Measurements from ENCODE around the gene GLDC.

The GLDC gene

DNA sequence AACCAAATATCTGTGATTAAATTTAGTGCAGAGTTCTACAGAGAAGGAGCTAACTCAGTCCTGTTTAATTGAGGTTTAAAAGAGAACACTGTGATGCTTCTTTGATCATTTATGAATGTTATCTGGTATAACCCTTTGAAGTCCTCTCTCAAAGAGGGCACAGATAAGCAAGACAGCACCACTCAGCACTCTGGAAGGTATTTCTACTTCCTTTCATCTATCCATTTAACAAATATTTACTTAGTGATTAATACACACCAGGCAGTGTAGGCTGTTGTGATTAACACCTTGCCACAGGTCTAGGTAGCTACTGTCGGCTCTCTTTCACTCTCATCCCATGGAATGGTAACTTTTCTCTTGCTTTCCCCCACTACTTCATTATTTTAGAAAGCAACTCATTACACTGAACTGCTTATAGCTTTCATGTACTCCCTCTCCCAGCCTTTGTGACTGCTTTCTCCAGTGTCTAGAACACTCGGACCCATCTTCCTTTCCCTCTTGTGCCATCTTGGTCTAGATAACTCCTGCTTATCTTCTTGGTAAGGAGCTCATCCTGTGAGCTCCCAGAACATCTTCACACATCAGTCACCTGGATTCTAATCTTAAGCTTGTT lies 54.7 kb downstream of the GLDC start:
- DNase-seq (ENCODE audit: low read depth), result no peak
- TF ChIP-seq POLR2A (IDR thresholded peaks at IDR 0.05; ENCODE audit: extremely low read depth, insufficient read length), result no peak
- TF ChIP-seq, protein P1, sequence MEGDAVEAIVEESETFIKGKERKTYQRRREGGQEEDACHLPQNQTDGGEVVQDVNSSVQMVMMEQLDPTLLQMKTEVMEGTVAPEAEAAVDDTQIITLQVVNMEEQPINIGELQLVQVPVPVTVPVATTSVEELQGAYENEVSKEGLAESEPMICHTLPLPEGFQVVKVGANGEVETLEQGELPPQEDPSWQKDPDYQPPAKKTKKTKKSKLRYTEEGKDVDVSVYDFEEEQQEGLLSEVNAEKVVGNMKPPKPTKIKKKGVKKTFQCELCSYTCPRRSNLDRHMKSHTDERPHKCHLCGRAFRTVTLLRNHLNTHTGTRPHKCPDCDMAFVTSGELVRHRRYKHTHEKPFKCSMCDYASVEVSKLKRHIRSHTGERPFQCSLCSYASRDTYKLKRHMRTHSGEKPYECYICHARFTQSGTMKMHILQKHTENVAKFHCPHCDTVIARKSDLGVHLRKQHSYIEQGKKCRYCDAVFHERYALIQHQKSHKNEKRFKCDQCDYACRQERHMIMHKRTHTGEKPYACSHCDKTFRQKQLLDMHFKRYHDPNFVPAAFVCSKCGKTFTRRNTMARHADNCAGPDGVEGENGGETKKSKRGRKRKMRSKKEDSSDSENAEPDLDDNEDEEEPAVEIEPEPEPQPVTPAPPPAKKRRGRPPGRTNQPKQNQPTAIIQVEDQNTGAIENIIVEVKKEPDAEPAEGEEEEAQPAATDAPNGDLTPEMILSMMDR (IDR thresholded peaks at IDR 0.05; ENCODE audit: low read depth, low read length), result no peak
- TF ChIP-seq, protein P2, sequence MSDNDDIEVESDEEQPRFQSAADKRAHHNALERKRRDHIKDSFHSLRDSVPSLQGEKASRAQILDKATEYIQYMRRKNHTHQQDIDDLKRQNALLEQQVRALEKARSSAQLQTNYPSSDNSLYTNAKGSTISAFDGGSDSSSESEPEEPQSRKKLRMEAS (IDR thresholded peaks at IDR 0.05; ENCODE audit: low read depth, low read length), result no peak
- no peak for TF ChIP-seq MYC (IDR thresholded peaks at IDR 0.05; ENCODE audit: low read depth, low read length)
- no peak overlapping the region for H3K4me3 ChIP-seq (ENCODE audit: low read depth, low read length)

DNA sequence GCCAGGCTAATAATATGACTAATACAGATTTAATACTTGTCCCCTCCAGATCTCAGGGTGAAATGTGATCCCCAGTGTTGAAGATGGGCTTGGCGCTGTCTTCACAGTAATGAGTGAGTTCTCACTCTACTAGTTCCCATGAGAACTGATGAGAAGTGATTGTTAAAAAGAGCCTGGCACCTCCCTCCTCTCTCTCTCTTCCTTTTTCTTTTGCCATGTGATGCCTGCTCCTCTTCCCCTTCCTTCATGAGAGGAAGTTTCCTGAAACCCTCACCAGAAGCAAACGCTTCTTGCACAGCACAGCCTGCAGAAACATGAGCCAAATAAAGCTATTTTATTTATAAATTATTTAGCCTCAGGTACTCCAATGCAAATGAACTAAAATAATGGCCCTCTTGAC lies 55.2 kb downstream of the GLDC start:
- no peak overlapping the region for H3K4me3 ChIP-seq (ENCODE audit: low read depth, low read length)
- TF ChIP-seq MYC (IDR thresholded peaks at IDR 0.05; ENCODE audit: low read depth, low read length) (no peak), POLR2A (IDR thresholded peaks at IDR 0.05; ENCODE audit: extremely low read depth, insufficient read length) (no peak)
- TF ChIP-seq, protein P2 (IDR thresholded peaks at IDR 0.05; ENCODE audit: low read depth, low read length), result no peak
- TF ChIP-seq, protein P1 (IDR thresholded peaks at IDR 0.05; ENCODE audit: low read depth, low read length), result no peak
- no peak for DNase-seq (ENCODE audit: low read depth)

DNA sequence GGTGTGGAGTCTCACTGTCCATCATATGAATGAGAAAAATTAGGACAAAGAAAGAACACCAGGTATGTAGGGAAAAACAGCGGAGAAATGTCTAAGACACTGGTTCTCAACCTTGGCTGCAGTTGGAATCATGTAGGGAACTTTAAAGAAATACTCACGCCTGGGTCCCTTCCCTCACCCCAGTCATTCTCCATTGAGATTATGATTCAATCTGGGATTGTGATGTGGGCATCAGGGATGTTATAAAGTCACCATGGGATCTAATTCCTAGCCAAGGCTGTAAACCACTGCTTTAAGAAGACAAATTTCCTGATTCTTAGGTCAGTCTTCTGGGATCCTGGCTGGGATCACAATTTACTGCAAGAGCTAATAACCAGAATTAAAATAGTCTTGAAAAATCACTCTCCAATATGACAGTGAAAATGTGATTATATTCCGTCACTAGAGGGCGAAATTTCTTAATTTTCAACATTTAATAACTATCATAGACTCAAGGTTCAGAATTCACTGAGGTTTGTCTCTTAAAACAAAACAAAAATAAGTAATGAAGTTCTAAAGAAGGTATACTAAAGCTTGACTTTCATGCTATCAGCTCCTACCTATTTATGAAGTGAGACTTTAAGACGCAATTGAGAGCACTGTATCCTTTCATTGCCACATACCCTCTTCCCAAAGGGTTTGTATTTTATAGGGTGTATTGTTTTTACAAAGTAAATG lies 60.5 kb downstream of the GLDC start:
- peak; percentile 64 for DNase-seq (ENCODE audit: low read depth)
- no peak for TF ChIP-seq MYC (IDR thresholded peaks at IDR 0.05; ENCODE audit: low read depth, low read length)
- TF ChIP-seq, protein P2 (IDR thresholded peaks at IDR 0.05; ENCODE audit: low read depth, low read length), result no peak
- TF ChIP-seq, protein P1 (IDR thresholded peaks at IDR 0.05; ENCODE audit: low read depth, low read length), result no peak
- TF ChIP-seq POLR2A (IDR thresholded peaks at IDR 0.05; ENCODE audit: extremely low read depth, insufficient read length), result no peak
- H3K4me3 ChIP-seq (ENCODE audit: low read depth, low read length), result no peak overlapping the region

DNA sequence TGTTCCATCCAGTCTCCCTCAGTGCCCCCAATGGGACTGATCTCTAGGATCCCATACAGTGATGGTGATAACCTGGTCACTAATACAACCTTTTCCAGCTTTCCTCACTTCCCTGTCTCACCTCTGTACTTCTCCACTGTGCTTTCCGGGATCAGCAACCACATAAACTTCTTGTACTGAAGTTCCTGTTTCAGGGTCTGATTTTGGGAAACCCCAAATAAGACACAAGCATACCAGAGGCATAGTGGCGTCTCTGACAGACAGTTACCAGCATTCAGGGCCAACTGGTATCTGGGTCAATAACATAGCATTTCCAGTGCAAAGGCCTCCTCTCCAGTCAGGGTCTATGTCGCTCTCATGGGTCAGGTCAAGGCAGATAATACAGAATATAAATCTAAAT lies 64.3 kb downstream of the GLDC start:
- no peak overlapping the region for H3K4me3 ChIP-seq (ENCODE audit: low read depth, low read length)
- no peak for DNase-seq (ENCODE audit: low read depth)
- no peak for TF ChIP-seq POLR2A (IDR thresholded peaks at IDR 0.05; ENCODE audit: extremely low read depth, insufficient read length)
- TF ChIP-seq, protein P1 (IDR thresholded peaks at IDR 0.05; ENCODE audit: low read depth, low read length), result no peak
- no peak for TF ChIP-seq MYC (IDR thresholded peaks at IDR 0.05; ENCODE audit: low read depth, low read length)
- TF ChIP-seq, protein P2 (IDR thresholded peaks at IDR 0.05; ENCODE audit: low read depth, low read length), result no peak

DNA sequence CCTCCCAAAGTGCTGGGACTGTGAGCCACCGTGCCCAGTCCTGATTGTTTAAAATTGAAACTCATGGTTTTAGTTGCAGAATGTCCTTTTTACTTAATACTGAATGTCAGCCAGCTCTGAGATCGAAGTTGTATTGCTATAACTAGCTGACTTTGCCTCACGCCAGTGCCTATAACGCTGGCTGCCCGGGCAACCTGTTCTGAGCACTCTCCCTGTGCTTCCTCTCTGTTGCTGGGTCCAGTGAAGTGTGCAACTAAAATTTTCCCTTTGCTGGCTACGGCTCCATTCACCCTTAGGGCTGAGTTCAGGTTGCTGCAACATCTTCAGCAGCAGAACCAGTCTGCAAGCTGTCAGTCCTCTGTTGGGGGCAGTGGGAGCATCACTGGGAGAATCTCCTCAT lies 65.9 kb downstream of the GLDC start:
- no peak for TF ChIP-seq MYC (IDR thresholded peaks at IDR 0.05; ENCODE audit: low read depth, low read length)
- TF ChIP-seq, protein P2 (IDR thresholded peaks at IDR 0.05; ENCODE audit: low read depth, low read length), result no peak
- TF ChIP-seq POLR2A (IDR thresholded peaks at IDR 0.05; ENCODE audit: extremely low read depth, insufficient read length), result no peak
- TF ChIP-seq, protein P1 (IDR thresholded peaks at IDR 0.05; ENCODE audit: low read depth, low read length), result no peak
- DNase-seq (ENCODE audit: low read depth), result no peak
- H3K4me3 ChIP-seq (ENCODE audit: low read depth, low read length), result no peak overlapping the region
